HL-60/S4 treated with phorbol 12-myristate 13-acetate at 8.2 ng/mL for 4 days and 3 days (cell line): ENCODE measurements around the gene KDM4B.

ENCODE experiments used
- in situ Hi-C: fragments of 300-500 bp; cut with MboI; formaldehyde crosslinking; loops from 2 replicates; pipeline ENCODE4 v1.15.0; 2022; ENCODE audit warnings: low sequenced_read_pairs

The KDM4B gene

DNA sequence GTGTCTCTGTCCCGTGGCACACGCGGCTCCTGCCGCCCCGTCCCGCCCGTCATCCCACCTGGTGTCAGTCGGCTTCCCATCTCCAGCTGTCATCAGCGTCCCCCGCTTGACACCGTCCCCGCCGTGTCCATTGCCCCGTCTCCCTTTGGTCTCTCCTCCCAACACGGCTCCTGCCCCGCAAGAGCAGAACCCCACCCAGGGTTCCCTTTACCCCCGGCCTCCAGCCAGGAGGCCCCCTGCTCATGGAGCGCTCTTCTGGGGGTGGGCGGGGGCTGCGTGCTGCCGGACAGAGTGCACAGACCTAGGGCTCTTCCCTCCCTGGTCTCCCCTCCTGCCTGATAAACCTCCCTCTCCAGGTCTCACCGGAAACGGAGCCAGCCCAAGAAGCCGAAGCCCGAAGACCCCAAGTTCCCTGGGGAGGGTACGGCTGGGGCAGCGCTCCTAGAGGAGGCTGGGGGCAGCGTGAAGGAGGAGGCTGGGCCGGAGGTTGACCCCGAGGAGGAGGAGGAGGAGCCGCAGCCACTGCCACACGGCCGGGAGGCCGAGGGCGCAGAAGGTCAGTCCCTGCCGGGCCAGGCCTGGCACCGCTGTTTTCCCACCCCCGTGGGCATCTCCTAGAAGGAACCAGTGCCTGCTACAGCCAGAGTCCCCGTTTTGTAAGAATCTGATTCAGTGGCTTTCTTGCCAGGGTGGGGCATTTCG, 150.5 kb downstream of the KDM4B start:
- in situ Hi-C loops: no loop called here

DNA sequence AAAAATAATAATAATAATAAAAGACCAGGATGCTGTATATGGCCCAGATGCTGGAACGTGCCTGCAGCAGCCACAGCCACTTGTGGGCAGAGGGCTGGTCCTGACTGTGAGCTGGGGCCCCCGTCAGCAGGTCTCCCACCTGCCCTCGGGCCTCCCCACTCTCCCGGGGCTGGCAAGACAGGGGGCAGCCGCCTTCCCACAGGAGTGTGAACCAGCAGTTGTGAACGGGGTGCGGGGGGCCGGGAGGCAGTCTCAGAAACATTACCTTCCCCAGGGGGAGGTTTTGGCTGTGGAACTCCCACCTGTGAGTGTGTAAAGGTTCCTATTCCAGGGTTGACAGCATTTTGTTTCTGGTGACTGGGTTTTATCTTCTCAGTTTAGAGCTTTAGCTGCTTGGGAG, 151.4 kb downstream of the KDM4B start:
- in situ Hi-C loops: no loop called here

DNA sequence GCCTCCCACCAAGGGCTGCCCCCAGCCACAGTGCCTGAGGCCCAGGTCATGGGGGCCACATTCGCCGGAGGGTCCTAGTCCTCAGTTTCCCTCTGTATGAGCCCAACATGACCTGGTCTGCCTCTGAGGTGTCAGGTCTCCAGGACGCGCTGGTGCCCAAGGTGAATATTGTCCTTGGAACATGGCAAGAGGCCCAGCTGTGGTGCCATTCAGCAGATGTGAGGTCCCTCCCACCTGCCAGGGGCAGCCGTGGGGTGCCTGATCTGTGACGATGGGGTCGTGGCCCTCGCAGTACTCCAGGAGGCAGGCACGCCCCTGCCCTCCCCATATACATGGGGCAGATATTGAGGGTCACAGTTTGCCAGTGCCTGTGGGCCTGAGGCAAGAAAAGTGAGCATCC, 151.9 kb downstream of the KDM4B start:
- in situ Hi-C loops: no loop called here

DNA sequence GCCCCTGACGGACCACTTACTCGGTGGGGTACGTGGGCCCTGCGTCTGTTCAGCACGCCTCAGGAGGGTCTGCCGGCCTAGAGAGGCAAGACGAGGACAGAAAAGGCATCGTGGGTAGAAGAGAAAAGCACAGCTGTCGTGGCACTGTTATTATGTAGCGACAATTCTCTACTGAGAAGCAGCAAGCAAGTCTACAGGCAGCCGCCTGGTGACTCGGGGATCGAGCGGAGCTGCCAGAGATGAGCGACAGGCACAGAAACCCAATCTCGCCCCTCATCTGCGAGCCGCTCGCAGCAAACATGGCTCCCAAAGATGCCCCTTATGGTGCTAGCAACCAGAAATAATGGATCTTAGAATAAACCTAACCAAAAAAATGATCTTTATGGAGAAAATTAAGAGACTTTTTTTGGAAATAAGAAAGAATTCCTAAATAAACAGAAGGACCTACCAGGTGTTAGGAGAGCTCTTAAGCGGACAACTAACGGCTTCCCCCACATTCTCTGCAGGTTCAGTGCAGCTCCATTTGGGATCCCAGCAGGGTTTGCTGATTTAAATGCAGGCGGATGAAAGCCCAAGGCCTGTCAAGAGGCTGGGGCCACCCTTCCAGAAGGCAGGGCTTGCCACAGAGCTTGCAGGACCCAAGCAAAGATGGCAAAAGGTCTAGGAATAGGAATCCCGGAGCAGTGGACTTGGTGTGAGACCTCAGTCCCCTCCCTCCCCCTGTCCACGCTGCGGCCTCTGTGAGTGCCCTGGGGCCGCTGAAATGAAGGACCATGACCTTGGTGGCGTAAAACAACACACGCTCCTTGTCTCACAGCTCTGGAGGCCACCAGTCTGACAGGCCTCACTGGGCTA, 152.6 kb downstream of the KDM4B start:
- in situ Hi-C loops: no loop called here

DNA sequence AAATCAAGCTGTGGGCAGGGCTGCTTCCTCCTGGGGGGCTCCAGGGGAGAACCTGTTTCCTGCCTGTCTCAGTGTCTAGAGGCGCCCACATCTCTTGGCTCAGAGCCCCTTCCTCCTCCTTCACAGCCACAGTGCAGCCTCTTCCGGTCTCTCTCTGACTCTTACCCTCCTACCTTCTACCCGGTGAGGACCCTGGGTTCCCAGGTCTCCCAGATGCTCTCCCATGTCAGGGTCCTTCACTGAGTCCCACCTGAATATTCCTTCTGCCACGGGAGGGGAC, 153.1 kb downstream of the KDM4B start:
- in situ Hi-C loops: no loop called here

DNA sequence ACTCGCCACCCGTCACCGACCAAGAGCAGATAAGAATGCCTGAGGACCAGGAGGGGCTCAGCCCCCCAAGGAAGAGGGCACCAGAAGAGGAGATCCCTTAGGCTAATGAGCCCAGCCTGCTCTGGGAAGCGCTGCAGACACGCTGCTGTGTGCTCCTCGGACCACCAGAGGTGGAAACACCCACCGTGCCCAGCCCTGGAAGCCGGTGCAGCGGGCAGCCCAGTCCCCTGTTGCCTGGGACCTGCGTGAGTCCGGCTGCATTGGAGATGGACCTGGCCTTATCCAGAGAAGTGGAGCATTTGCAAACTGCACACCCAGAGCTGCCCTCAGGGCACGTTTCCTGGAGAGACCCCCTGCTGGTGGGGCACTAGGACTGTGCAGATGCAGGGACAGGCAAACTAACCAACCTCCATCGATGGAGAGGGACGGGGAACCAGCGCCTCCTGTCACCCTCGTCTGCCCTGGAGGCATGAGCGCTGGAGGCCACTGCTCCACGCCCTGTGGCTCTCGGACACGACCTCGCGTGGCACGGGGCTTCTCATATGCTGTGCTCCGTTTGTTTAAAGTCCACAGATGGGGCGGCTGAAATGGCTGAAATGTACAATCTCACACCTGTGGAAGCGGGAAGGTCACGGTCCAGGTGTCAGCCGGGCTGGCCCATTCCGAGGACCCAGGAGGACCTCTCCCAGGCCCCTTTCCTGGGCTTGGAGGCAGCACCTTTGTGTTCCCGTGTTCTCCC, 153.9 kb downstream of the KDM4B start:
- in situ Hi-C loops: no loop called here

DNA sequence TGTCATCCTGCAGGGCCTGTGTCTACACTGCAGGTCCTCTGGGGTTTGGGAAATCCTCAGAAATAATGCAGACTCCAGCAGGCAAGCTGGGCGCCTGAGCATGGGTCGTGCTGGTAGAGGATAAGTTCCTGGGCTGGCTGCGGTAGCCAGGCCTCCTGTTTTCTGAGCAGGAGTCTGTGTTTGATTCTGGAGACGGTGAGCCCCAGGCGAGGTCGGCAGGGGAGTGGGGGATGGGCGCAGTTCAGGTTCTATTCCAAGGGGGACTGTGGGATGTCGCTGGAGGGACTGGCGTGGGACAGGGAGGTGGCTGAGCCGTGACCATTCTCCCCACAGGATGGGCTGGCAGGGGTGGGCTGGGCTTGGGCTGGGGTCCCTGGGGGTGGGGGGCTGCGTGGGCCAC, 154.7 kb downstream of the KDM4B start:
- in situ Hi-C loops: no loop called here

DNA sequence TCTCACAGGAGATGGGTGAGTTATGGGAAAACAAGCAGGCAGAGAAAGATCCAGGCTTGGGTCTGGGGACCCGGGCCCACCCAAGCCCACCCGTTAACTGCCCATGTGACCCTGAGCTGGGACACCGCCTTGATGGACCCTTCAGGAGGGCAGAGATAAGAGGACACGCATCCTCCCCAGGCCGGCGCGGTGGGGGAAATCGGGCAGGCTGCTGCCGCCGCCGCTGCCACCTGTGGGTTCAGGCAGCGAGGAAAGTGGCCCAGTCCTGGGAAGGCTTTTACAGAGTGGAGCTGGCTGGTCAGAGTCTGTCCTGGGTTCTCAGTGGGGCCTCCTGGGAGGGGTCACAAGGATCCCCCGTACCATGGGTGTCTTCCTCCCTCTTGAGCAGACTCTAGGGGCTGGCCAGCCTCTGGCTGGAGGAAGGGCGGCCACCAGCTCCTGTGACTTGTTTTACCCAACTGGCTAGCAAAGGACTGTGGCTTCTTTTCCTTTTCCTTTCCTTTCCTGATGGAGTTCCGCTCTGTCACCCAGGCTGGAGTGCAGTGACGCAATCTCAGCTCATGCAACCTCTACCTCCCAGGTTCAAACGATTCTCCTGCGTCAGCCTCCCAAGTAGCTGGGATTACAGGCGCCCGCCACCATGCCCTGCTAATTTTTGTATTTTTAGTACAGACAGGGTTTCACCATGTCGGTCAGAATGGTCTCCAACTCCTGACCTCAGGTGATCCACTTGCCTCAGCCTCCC, 155.4 kb downstream of the KDM4B start:
- in situ Hi-C loops: no loop called here

DNA sequence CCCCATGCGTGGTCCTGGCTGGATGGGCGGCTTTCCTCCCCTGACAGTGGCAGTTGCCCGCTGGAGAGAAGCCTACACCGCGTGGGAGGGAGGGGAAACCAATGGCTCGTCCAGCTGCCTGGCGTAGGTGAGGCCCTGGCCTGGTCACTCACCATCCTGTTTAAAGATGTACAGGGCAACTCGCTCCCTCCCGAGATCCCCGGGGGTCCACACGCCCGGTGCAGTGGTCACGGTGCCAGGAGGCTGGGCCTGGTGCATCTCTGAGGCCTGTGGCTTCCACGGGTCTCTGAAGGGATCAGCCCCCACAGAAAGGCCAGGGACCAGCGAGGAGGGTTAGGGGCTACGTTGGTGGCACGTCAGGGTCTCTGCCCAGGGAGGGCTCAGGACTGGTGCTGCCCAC, 156.5 kb downstream of the KDM4B start:
- in situ Hi-C loops: no loop called here

DNA sequence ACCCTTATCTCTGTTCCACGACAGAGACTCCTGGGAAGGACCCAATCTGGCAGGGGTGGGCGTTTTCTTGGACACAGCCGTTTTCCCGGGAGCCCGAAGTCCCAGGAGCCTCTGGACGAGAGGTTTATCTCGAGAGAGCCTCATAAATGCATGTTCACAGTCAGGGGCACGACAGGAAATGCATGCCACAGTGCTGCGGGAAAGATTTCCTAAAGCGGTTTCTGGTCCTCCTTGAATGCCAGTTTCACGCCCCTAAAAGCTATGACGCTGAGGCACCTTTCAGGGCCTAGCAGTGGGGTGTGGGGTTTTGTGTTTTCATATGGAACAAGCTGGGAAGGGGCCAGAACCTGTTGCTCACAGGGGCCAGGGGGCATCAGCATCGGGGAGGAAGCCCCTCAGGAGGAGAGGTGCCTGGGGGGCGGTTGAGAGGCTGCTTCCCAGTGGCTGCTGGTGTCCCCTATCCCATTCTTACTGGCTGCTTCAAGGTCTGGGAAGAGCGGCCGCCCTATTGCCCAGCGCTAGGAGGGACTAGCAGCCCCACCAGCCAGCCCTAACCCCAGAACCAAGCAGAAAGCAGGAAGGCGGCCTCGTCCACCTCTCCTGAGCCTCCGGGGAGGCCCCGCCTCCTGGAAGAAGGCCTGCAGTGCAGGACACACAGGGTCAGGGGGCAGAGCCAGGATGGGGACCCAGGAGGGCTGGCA, 157.0 kb downstream of the KDM4B start:
- in situ Hi-C loops: no loop called here

DNA sequence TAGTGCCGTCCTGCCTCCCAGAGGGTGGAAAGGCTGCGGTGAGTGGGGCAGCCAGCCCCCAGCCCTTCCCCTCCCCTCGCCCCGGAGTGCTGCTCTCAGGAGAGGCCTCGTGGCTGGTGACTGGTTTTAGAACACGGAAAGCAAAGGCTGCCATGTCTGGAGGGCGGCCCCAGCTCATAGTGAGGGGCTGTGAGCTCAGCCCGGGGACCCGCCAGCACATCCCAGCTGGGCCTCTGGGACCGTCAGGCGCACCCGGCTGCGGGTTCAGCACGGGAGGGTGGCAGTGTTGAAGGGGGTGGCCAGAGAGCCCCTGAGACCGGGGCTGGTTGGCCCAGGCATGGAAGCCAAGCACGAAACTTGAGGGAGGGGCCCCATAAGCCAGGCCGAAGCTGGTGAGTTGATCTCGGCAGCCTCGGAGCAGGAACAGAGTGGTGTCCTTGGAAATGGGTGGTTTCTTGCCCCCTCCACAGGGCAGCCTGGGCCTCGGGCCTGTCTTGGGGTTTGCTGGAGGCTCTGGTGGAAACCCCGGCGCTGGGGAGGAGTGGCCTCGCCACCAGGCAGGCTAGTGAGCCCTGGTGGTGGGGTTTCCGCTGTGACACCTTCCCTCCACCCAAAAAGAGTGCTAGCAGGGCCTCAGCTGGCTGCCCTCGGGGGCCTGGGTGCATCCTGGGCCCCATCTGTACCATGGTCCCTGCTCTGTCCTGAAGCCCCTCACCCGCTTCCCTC, 157.7 kb downstream of the KDM4B start:
- in situ Hi-C loops: no loop called here

DNA sequence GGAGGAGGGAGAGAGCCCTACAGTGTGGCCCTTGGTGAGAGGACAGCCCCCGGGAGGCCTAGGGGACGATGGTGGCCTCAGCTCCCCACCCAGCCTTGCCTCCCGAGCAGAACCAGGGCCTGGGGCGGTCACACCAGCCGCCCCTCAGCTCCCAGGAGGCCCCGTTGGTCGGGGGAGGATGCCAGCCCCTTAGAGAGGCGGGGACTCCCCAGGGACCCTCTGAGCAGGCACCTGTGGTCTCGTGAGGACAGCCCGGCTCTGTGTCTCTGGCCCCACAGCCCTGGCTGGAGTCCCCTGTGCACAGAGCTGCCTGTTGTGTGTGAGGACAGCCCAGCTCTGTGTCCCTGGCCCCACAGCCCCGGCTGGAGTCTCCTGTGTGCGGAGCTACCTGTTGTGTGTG, 158.8 kb downstream of the KDM4B start:
- in situ Hi-C loops: no loop called here

DNA sequence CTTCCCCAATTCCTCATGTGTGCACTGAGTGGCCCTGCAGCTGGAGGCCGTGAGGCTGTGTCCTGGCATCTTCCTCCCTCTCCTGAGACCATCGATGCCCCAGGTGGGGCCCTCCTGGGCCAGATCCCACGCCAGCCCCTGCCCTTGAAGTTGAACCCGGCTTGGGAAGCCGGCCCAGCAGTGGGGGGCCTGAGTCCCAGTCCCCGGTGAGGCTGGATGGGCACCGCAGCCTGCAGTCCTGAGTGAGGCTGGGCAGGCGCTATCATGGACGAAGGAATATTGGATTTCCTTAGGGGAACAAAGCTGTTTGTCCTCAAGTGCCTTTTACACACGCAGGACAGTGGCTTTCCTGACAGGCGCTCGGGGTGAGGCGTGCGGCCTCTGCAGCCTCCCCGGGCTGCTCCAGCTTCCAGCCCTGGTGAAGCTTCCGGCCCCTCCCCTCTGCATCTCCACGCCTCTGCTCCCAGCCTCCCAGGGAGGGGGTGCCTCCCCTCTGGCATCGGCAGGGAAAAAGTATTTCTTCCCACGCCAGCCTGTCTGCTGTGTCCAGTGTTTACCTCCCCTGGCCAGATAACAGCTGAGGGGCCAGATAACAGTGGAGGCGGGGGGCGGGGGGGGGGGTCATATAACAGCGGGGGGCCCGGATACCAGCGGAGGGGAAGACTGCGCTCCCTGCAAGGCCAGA, 159.5 kb downstream of the KDM4B start:
- in situ Hi-C loops: no loop called here

DNA sequence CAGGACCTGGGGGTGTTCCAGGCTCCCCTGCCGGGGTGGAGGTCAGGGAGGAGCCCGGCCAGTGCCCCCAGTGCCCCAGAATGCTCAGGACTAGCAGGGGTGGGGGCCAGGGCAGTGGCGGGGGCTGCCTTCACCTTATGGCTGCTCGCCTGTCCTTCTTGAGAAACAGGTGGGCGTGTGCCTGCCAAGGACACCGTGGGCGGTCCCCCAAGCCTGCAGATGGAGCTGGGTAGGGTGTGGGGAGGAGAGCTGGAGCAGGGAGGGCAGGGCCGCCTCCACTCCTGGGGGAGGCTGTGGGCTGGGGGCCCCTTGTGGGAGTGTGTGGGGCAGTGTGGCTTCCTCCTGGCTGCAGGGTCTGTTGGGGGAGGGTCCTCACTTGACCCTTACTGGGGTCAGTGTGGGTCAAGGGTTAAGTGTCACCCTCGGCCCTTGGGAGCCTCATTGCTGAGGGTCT, 160.1 kb downstream of the KDM4B start:
- in situ Hi-C loops: no loop called here

DNA sequence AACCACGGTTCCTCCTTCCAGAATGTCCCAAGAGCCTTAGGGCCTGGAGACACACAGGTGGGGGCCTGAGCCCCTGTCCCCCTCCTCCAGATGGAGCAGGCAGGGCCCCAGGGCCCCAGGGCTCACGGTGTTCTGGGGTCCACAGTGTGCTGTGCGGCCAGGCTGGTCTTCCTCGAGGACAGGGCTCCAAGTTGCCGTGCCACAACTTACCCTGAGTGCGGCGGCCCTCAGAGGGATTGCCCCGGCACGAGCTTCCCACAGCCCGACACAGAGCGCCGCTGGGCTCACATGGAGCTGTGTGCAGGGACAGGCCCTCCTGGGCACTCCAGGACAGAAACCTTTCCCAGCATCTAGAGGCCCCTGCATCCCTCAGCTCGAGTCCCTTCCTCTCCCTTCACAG, 160.8 kb downstream of the KDM4B start:
- in situ Hi-C loops: no loop called here

DNA sequence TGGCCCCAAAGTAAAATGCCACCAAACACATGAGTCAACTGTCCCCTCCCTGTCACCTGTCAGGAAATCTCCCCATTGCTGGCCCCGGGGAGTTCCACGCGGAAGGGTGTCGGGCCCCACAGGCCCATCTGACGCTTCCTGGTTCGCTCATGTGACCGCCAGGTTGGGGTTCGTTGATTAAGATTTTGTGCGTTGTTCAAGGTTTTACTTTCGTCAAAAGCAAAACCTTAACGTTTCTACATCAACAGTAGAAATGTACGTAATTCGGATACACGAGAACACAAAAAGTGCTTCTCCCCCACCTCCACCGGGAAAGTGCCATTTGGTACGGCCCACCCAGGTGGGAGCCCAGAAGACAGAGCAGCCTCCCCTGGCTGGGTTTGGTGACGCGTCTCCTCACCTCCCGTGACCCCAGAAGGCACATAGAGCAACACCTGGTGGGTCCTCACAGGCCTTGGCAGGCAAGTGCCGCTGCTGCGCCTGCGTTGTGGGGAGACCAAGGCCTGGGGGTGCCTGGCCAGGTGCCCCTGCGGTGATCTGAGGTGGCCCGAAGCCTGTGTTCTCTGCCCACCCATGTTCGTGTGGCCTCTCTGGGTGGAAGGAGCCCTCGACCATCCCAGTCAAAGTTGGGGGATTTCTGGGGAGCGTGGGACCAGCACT, 161.6 kb downstream of the KDM4B start:
- in situ Hi-C loops: no loop called here

DNA sequence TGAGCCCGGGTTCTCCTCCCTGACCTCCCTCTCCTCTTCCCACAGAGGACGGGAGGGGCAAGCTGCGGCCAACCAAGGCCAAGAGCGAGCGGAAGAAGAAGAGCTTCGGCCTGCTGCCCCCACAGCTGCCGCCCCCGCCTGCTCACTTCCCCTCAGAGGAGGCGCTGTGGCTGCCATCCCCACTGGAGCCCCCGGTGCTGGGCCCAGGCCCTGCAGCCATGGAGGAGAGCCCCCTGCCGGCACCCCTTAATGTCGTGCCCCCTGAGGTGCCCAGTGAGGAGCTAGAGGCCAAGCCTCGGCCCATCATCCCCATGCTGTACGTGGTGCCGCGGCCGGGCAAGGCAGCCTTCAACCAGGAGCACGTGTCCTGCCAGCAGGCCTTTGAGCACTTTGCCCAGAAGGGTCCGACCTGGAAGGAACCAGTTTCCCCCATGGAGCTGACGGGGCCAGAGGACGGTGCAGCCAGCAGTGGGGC, 162.2 kb downstream of the KDM4B start:
- in situ Hi-C loops: no loop called here

DNA sequence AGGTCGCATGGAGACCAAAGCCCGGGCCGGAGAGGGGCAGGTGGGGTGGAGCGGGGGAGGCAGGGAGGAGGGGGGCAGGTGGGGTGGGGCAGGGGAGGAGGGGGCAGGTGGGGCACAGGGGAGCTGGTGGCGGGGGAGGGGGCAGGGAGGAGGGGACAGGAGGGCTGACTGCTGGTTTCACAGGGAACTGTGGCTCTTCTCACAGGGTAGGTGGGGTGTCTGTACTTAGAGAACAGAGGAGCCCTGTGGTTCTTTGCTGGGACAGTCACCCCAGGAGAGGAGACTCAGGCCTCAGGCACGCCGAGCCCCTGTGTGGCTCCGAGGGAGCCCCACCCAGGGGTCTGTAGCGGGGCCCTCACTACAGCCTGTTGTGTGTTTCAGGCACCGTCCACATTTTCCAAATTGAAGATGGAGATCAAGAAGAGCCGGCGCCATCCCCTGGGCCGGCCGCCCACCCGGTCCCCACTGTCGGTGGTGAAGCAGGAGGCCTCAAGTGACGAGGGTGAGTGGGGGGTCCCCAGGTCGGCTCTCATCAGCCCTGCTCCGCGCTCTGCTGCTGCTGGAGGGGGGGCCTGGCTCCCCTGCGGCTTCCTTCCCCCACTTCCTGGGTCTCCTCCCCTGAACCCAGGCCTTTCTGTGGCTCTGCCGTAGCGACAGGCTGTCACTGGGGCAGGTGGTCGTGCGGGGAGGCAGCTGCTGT, 162.7 kb downstream of the KDM4B start:
- in situ Hi-C loops: no loop called here
